GM12891 (cell line): Measurements from ENCODE around the gene IFRD2.

Experiments
- PAX5 ChIP-seq: IDR thresholded peaks from 2 replicates; pipeline ENCODE4 v1.6.1; 2011; ENCODE audit warnings: low read length, moderate library complexity, mild to moderate bottlenecking; ENCODE audit not compliant: insufficient read depth, severe bottlenecking
- POLR2A ChIP-seq: IDR thresholded peaks from 2 replicates; pipeline ENCODE4 v1.6.1; 2011; ENCODE audit warnings: low read depth, low read length, control low read depth
- POLR2AphosphoS5 ChIP-seq: IDR thresholded peaks from 2 replicates; pipeline ENCODE4 v1.6.1; 2011; ENCODE audit warnings: low read depth, low read length, control low read depth
- POU2F2 ChIP-seq: IDR thresholded peaks from 2 replicates; pipeline ENCODE4 v1.6.1; 2011; ENCODE audit warnings: low read depth, mild to moderate bottlenecking, control low read depth, low read length, moderate library complexity
- SPI1 ChIP-seq: IDR thresholded peaks from 2 replicates; pipeline ENCODE4 v1.6.1; 2011; ENCODE audit warnings: low read depth, low read length, control low read depth
- TAF1 ChIP-seq: IDR thresholded peaks from 2 replicates; pipeline ENCODE4 v1.6.1; 2011; ENCODE audit warnings: low read depth, low read length, control low read depth

GRCh38 chr3:50250514-50250913 is 41.7 kb downstream of the IFRD2 start:
- no peak for TF ChIP-seq POLR2AphosphoS5
- no peak for TF ChIP-seq POLR2A
- no peak for TF ChIP-seq TAF1
- TF ChIP-seq SPI1, result no peak
- TF ChIP-seq POU2F2, result no peak
- no peak for TF ChIP-seq PAX5
